Measurements from ENCODE around the gene STK38L.

Gene STK38L

DNA sequence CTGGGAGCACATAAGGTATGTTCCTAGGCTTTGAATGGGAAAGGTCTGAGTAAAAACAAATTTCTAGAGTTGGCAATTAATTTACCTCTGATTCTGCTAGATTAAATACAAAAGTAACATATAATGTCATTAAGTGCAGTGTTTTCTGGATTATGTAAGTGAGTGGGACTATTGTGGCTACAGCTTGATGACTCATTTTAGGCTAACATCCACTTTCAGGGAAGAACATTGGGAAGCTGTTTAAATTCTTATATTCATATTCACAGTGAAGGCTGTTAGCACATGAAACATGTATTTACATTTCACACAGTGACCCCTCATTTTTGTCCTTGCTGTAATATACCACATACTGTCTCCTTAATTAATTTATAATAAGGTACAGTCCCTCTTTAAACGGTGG lies 75.3 kb downstream of the STK38L start:
- peak; percentile 61 for DNase-seq (ENCODE audit: low spot score)

DNA sequence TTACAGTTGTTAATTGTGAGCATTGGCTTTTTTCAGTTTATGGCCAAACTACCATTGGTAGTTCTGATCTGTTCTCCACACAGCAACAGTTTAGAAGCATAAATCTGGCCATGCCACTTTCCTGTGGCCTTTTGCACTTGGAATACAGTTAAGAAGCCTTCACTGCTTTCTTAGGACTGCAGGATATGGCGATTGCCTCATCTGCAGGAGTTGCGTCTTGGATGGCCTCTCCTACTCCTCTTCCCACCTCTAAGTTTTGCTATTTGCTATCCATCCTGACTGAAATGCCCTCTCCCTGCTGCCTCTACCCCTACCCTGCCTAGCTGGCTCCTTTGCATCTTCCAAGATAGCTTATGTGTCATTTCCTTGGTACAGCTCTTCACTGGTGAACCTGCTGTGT lies 75.8 kb downstream of the STK38L start:
- no peak for DNase-seq (ENCODE audit: low spot score)

DNA sequence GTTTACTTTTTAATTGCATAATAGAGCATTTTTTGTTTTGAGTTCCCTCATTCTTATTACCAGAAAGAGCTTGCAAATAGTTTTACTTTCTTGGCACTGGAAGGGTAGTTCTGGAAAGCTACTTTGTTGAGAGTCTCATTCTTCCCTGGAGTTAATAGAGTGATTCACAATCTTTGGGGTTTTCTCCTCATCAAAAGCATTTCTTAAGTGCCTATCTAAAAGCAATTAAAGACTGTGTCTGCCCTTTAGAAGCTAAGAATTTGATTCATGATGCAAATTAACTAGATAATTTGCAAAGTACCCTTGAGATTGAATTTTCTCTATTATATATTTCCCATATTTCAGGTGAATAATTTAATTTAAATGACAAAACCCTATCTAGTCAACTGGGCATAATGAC lies 80.4 kb downstream of the STK38L start:
- peak; percentile 29 for DNase-seq (ENCODE audit: low spot score)

DNA sequence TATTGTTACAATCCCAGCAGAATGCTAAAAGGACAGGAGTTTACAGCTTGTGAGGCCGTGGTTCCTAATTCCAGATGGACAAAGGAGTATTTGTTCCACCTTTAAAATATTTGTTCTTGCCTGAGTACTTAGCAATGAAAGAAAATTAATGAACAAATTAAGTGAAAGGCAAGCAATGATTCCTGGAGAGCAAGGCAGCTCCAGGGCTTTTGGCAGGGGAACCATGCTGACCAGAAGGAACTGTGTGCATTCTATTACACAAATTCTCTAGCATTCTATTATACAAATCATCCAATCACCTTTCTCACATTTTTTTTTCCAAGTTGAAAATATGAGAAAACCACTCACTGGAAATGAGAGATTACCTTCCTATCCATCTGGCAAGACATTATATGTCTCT lies 86.8 kb downstream of the STK38L start:
- peak; percentile 33 for DNase-seq (ENCODE audit: low spot score)

DNA sequence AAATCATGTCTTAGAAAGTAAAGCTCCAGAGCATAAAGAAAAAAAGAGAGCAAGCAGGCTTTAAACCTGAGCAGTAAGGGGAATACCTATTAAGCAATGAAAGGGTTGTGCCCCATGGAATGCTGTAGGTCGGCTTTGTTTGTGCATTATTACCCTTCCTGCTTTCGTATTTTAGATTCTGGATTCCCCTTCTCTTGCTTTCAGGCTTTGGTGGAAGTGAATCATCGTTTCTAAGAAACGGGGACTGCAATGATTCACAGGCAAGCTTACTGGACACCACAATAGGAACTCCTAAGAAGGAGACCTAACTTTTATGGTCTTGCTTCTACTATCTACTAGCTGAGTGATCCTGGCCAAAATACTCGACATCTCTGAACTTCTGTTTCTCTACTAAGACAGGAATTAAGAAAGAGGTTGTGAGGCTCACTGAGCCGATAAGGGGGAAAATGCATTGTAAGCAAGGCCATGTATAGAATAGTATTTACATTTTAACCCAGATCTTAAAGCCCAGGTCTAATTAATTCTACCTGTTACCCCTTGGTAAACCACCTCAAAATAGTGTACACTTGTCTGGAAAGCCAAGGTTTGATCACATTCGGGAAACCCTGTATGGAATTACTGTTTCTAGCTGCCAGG lies 87.3 kb downstream of the STK38L start:
- peak; percentile 86 for DNase-seq (ENCODE audit: low spot score)

DNA sequence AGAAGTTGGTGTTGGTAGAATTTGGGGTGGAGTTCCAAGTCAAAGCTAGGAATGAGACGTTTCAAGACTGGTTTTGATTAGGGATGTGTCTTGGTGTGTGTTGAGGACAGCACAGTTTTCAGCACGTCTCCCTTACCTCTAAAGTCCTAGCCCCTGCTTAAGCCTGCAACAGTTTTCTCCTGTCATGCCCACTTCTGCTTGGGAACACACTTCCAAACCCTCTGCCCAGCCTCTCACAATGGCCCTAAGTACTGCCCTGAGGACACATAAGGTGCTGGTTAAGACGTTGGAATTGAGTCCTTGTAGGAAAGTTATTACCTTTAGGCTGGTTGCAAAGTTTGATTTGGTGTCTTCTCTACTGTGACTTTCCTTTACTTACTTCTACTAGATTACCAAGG lies 87.8 kb downstream of the STK38L start:
- DNase-seq (ENCODE audit: low spot score) = no peak

DNA sequence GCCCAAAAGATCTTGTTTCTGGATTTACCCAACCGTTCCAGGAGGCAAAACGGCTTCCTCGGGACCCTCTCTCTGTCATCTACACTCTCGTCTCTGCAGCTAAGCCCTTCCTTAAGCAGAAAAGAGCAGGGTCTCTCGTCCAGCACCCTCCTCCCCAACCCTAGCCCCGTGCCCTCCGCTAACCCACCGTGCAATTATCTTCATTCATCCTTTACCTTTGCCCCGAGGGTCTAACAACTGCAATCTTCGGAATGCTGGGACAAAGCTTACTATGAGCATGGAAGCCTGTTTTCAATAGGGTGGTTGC lies 88.3 kb downstream of the STK38L start:
- no peak for DNase-seq (ENCODE audit: low spot score)

DNA sequence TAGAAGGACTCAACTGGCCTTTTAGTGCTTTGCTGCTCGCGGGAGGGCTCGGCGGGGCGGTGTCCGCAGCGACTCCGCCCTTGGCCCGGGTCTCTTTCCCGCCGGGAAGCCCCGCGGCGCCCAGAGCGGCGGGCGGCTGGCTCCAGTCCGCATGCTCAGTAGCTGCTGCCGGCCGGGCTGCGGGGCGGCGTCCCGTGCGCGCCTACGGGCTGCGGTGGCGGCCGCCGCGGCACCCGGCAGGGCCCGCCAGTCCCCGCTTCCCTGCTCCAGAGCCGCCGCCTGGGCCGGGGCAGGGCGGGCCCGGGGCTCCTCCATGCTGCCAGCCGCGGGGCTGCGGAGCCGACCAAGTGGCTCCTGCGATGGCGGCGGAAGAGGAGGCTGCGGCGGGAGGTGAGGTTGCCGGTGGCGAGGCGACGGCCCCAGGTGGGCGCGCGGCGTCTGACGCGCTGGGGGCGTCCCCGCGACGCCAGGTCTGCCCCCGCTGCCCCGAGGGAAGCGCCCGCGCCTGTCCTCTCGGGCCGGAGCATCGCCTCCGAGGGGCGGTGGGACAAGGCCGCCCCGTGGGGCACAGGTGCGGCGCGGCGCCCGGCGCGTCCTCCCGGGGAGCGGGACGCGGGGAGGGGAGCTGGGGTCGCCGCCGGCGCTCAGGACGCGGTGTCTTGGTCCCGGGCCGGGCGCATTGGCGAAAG lies 88.8 kb downstream of the STK38L start, which contains the start of gene BMAL2:
TSS of gene BMAL2 (plus strand) at position 123 of the 689 bp plus-strand sequence. CDS start at position 360, 237 bp downstream.
- peak; percentile 86 for DNase-seq (ENCODE audit: low spot score)

DNA sequence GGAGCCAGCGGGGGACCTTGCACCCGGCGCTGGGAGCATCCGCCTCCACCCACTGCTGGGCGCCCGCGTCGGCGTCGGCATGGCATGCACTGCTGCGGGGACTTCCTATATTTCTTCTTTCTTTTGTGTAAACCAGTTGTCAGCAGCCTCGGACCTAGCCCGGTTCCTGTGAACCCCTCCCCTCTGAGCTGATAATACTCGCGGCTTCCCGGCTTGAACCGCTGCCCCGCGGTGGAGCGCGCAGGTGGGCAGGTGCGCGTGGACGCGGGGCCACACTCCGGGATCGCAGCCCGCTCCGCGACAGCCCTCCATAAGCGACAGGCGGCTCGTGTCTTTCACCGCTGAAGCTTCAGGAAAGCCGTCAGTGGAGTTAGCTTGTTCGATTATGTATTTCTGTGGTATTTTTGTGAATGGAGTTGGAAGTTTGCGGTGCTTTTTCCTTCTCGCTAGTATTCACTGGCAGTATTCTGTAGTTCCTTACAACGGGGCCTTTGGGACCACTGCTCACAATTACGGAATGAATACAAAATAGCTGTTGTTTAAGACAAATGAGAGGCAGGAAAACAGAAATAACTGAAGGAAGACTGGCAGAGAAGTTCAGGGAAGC lies 89.4 kb downstream of the STK38L start:
- DNase-seq (ENCODE audit: low spot score) = no peak

DNA sequence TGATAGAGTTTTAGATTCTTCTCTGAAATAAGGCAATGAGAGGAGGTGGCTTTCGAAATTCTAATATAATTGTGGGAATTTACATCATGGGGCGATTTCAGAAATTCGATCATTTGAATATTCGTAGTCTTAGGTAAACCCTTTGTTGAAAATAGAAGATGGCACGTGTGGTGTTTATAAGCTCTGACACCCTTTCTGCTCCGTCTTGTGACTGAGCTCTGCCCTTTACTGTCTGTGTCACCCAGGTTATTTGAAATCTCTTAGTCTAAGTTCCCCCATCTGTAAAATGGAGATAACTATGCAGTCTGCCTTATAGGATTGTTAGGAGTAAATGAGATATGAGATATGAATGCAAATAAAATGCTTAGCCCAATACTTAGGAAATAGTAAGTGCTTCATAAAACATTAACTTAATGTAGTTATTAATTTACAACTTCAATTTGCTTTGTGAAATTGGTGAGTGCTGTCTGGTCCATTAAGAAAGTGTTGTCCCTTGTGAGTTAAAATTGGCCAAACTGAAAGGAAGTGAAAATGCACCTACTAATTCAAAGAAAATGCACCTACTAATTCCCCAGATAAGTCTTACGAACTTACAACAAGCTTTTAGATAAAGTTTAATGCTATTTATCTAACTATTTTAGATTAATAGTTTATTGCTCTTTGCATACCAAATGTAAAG lies 90.1 kb downstream of the STK38L start:
- no peak for DNase-seq (ENCODE audit: low spot score)

DNA sequence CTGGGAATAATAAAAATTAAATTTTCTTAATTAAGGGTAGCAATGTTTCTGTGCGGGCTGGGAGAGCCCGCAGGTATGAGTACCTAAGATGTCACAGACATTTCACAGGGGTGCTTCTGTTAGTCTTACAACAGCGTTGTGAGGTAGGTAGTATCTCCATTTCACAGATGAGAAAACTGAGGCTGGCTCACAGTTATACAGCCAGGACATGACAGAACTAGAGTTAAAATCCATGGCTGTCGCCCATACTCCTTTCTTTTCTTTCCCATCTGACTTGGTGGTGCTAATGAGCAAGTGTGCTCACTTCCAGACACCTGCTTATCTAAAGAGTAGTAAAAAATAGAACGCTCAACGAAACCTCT lies 90.6 kb downstream of the STK38L start:
- no peak for DNase-seq (ENCODE audit: low spot score)

DNA sequence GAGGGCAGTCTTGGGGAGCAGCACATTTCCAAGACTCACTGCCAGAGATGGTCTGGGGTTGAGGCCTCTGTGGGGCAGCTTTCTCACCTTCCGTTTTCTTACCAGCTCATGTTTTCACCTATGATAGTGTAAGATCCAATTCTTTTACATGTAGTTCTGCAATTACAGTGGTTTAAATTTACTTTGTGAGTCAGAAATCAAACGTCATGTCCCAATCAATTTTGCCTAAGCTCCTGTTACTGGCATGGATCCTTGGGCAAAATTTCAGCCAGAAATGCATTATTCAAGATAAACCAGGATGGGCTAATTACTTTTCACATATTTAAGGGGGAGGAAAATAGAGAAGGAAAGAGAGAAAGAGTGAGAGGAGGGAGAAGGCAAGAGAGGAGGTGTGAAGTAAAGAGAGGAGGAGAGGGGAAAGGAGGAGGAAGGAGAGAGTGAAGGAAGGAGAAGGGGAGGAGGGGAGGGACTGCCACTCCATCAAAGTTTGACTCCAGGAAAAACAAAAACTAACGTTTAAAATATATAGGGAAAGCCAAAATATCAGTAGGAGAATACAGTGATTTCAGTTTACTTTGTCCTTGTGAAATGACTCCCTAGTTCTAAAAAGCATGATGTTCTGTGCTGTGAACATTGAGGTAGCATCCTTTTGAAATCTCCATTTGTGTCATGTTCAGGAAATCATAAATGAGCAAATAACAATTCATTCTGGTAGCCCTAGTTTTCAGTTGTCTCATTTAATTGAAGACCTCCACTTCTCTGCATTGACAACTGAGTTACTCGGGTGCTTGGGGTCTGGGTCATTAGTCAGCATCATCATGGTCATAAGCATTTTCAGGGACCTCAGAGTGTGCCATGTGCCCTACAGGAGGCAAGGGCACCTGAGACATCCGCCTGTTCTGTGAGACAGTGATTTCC lies 91.5 kb downstream of the STK38L start:
- DNase-seq (ENCODE audit: low spot score) = no peak

DNA sequence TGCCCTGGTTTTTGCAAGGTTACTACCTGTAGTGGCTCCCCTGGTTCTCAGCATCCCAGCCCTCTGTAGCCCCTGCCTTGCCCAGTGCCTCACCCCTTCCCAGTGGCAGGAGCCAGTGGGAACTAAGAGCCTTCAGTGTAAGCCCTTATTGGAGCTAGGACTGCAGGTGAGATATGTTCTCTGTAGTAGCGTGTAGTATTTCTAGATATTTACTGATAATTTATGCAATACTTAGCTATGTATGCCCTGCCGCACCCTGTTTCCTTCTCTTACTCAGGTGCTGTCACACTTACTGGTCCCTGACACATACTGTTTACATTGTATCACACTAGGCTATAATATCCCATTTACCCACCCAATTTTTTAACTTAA lies 92.2 kb downstream of the STK38L start:
- DNase-seq (ENCODE audit: low spot score) = no peak

DNA sequence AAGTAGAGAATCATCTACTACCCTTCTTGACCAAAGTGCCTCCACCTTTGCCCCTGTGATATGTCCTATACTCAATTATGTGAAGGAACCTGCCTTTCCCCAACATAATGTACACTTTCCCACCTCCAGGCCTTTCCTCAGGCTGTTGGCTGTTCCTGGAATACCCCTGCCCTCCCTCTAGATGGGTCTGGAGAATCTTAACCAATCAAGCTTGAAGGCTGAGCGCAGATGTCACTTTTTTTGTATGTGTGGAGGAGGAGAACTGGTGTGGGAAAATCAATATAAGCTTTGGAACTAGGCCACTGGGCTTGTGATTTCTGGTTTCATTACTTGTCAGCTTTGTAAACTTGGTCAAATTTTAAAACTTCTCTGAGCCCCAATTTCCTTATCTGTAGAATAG lies 93.3 kb downstream of the STK38L start:
- DNase-seq (ENCODE audit: low spot score) = no peak

DNA sequence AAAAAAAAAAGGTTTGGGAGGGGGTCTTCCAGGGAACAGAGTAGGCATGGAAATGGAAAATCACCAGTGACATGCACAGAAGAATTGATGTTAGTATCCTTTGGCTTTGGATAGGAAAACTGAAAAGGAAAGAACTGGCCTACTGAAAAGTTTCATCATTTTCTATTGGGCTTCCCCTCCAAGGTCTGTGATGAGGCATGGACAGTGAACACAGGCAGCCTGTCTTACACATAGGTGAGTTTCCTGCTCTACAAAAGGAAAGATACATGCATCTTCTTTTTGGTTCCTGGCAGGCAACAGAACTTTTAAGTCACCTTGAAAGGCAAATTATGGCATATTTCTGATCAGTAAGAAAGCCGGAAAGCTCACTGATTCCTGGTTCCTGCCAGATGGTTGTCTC lies 94.4 kb downstream of the STK38L start:
- no peak for DNase-seq (ENCODE audit: low spot score)

DNA sequence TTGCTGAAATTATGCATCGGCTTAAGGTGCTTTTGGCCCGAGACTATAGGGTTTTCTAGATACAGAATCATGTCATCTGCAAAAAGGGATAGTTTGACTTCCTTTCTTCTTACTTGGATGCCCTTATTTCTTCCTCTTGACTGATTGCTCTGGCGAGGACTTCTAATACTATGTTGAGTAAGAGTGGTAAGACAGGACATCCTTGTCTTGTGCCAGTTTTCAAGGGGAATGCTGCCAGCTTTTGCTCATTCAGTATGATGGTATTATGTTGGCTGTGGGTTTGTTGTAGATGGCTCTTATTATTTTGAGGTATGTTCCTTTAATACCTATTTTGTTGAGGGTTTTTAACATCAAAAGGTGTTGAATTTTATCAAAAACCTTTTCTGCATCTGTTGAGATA lies 96.9 kb downstream of the STK38L start:
- no peak for DNase-seq (ENCODE audit: low spot score)

DNA sequence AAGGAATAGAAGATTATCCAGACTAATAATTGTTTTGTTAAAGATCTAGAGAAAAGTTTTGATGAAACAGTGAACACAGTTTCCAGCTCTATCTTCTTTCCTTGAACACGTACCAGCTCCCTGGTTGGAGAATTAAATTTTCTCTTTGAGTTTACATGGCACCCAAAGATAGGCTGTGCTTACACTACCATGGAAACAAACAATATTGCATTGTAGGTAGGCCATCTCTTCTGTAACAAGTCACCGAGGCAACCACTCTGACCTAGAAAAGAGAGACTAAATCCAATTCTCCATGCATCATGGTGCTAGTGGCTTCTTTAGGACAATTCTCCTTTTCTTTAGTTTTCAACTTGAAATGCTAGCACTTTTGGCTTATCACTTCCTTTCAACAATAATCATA lies 98.5 kb downstream of the STK38L start:
- no peak for DNase-seq (ENCODE audit: low spot score)

DNA sequence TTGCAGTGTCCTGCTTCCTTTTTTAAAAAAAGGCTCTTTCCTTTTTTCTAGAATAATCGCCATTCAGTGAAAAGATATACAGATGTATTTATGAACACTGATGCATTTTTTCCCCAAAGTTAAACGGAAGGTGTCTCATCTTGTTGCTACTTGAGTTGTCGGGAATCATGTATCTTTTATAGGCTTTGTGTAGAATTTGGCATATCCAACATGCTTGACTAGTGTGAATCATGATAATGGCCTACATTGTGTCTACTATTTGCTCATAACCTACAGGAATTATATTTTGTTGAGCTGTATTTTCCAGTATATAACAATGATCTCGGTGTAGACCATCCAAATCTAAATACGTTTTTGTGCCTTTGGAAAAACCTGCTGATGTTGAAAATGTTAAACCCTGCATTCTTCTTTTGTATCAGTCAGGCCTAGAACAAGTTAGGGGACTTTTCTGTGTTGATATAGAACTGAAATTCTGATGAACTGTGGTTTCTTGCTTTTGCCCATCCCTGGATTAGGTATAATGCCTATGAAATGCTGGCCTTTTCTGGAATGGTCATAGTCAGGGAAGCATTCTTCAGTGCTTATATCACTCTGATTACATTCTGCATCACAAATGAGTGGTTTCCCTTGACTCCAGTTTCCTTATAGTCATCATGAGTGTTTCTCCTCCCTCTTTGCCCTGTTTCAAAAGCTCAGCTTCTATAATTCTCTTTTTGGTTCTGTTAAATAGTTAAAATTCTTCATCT lies 99.3 kb downstream of the STK38L start:
- DNase-seq (ENCODE audit: low spot score) = peak; percentile 84

DNA sequence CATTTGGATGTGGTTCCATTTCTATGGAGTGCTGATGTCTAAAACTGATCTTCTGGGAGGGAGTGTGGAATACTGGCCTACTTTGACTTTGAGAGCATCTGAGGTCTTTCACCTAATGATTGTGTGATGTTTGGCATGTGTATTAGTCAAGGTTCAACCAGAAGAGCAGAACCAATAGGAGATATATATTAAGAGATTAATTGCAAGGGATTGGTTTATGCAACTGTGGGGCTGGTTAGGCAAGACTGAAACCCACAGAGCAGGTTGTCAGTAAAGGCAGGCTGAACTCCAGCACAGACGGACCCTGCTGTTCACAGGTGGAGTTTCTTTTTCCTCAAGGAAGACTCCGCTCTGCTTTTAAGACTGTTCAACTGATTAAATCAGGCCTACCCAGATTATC lies 100.2 kb downstream of the STK38L start:
- DNase-seq (ENCODE audit: low spot score) = no peak

DNA sequence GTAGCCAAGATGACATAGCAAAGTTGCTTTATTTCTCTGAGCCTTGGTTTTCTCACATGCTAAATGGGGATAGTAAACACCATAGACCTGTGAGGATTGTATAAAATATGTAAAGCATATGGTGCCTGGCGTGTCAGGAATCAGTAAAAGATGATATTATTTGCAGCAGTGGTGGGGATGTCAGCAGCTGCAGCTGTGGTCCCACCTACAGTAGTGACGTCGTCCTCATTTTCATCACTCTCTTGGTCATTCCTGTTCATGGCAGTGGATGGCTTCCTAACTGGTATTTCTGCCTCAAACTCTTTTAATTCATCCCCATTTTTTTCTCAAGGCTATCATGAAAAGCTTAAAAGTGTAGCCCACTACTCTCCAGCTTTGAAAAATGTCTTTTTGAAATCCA lies 100.7 kb downstream of the STK38L start:
- DNase-seq (ENCODE audit: low spot score) = no peak

DNA sequence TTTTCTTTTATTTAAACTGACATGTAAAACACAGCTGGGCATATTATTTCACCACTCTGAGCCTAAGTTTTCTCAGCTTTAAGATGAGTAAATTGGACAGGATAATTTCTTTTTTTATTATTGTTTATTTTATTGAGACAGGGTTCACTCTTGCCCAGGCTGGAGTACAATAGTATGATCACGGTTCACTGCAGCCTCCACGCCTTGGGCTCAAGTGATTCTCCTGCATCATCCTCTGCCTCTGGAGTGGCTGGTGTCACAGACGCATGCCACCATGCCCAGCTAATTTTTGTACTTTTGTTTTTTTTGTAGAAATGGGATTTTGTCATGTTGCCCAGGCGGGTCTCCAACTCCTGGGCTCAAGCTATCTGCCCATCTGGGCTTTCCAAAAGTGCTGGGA lies 101.3 kb downstream of the STK38L start:
- DNase-seq (ENCODE audit: low spot score) = no peak

DNA sequence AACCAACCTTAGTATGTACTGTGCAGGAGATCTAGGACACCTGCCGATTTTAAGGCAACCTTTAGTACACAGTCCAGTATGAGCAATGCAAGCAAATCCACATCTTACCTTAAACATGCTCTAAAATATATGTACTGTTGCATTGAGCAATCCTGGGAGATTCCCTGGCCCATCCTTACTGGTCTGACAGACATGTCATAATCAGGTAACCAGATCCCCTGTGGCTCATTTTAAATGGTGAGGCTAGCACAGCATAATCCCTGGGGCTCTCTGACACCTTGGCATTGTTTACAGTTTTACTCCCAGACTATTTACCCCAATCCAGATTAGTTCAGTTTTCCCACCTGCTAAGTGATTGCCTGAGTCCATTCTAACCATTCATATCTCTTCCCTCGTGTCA lies 103.7 kb downstream of the STK38L start:
- DNase-seq (ENCODE audit: low spot score) = no peak
